ENCODE data around the gene GPR34. TPM values are rescaled to one million over a fixed set of nuclear protein-coding genes. Genes with fewer than 3 reads are reported as not detected.
"Not testable (repeated sequence)": the region's sequence is repeated elsewhere in the genome, so short reads cannot be mapped to it uniquely, and the experiment has no call there.

GPR34 gene
- total RNA-seq, 1 donor from 2014 or later, result not detected

- no peak for DNase-seq (ENCODE audit: low read depth, low spot score)
Observed at GRCh38 chrX:41693024-41693423, 4.3 kb downstream of the GPR34 start.

DNA sequence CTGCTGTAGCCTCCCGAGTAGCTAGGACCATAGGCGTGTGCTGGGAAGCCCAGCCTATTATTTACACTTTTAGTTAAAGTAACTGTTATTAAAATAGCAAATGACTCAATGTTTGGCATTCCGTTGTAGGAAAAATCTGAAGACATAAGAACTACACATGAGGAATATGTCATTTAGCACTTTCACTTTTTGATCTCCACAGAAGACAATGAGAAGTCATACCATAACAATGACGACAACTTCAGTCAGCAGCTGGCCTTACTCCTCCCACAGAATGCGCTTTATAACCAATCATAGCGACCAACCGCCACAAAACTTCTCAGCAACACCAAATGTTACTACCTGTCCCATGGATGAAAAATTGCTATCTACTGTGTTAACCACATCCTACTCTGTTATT is 6.7 kb downstream of the GPR34 start:
- DNase-seq (ENCODE audit: low read depth, low spot score), result no peak

GRCh38 chrX:41703574-41704029 is 14.8 kb downstream of the GPR34 start:
- DNase-seq (ENCODE audit: low read depth, low spot score), result no peak

DNA sequence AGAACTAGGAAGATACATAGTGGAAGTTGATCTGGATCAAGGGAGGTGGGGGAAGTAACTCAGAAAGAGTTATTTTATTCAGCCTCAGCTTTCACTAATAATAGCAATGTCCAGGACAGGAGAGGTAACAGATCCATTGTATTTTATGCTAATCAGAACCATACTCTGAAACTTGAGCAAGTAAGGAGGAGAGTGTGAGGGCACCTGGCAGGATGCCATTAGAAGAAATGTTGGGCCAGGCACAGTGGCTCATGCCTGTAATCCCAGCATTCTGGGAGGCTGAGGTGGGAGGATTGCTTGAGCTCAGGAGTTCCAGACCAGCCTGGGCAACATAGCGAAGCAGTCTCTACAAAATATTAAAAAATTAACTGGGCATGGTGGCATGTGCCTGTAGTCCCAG is 16.3 kb downstream of the GPR34 start:
- no peak for DNase-seq (ENCODE audit: low read depth, low spot score)

- DNase-seq (ENCODE audit: low read depth, low spot score), result no peak
Observed at GRCh38 chrX:41705680-41706374, 17.1 kb downstream of the GPR34 start.

GRCh38 chrX:41707218-41707617 is 18.4 kb downstream of the GPR34 start:
- DNase-seq (ENCODE audit: low read depth, low spot score), result no peak

- no peak for DNase-seq (ENCODE audit: low read depth, low spot score)
Observed at GRCh38 chrX:41708486-41708885, 19.7 kb downstream of the GPR34 start.

GRCh38 chrX:41711021-41711667 is 22.4 kb downstream of the GPR34 start:
- no peak for DNase-seq (ENCODE audit: low read depth, low spot score)

DNA sequence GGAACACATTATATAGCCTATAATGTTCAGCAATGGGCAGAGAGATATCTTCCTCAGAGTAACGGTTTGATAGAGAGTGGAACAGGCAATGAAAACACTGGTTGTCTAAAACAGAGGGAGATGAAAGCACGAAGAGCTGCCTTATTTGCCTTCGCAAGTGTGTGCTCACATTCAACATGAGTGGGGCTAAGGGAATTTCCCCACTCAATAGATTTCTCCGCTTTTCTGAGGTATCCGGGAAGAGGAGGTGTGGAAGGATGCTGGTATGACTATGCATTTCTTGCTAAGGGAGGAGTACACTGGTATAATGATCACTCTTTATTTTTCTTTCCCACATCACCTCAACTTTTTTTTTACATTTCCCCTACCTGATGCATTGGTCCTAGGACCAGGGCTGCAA is 27.4 kb downstream of the GPR34 start:
- DNase-seq (ENCODE audit: low read depth, low spot score), result no peak

GRCh38 chrX:41716767-41717473 is 28.1 kb downstream of the GPR34 start:
- no peak for DNase-seq (ENCODE audit: low read depth, low spot score)

DNA sequence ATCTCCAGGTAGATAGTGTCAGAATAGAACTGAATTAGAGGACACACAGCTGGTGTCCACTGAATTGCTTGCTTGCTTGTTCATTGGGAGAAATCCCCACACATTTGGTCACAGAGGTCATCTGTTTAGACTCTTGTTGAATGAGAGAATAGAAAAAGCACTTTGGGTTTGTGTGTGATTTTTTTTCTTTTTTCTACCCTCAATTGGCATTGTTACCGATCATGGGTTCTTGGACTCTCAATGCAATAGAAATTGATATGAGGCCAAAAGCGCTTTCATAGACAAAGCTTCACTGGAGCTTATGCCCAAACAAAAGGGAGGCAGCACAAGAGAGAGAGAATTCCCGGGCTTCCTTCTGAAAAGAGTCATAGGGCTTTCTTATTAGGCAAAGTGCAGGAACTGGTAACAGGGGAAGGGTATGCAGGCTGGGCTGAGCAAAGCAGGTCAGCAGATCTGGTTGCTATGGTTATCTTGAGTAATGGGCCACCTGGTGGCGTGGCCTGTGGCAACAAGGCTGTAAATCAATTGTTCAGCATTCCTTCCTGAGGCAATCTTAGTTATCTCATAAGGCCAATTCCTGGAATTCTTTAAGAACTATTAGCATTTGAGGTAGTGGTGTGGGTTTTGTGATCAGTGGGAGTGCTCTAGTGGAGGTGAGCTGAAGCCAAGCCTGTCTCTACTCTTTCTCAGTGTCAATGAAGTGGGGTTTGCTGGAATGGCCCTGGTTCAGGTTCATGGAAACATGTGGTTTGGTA is 29.9 kb downstream of the GPR34 start:
- no peak for DNase-seq (ENCODE audit: low read depth, low spot score)

- not testable (repeated sequence) for DNase-seq (ENCODE audit: low read depth, low spot score)
Observed at GRCh38 chrX:41719610-41720009, 30.8 kb downstream of the GPR34 start.

GRCh38 chrX:41720125-41720779 is 31.5 kb downstream of the GPR34 start:
- no peak for DNase-seq (ENCODE audit: low read depth, low spot score)

DNA sequence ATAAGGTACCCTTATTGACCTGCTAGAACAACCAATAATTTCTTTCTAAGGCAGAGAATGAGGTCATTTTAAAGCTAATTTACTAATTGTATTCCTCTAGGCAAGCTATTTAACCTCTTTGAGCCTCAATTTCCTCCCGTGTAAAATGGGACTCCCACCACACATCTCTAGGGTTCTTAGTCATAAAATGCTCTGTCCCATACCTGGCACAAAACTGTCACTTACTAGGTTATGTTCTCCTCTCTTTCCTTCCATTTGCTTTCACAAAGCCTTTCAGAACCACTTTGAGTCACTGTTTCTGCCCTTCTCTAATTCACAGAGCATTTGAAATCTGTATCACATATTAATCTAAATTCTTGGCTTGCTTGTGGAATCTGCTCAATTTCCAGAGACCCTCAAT is 32.8 kb downstream of the GPR34 start:
- DNase-seq (ENCODE audit: low read depth, low spot score), result no peak

DNA sequence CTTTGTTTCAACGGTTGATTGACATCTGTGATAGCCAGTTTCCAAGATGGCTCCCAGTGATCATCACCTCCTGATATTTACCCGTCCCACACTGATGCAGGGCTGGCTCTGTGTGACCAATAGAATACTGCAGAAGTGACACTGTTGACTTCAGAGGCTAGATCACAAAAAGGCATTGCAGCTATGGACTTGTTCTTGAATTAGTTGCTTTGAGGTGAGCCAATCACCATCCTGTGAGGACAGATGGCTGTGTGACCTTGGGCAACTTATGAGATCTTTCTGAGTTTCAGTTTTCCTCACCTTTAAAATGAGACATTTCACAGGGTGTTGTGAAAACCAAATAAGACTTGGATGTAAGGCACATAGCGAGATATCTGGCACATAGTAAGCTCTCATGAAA is 33.4 kb downstream of the GPR34 start:
- DNase-seq (ENCODE audit: low read depth, low spot score), result no peak

GRCh38 chrX:41722816-41723618 is 34.2 kb downstream of the GPR34 start:
- no peak for DNase-seq (ENCODE audit: low read depth, low spot score)

DNA sequence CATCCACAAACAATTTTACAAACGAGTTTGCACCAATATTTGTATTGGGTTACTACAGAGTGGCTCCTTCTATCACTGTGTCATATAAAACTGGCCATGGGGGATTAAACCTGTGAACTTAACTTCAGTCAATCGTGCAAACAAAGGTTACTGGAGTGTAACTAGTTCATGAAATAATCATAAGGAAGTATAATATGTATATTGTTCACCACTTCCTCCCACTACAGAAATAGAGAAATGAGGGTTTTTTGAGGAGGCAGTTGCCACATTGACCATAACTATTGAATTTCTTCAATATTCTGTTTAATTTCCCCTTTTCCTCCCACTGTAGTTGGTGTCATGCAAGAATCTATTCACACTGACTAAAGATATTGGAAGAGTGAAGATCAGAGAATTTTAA is 35.1 kb downstream of the GPR34 start, which contains the start of gene GPR82:
Gene GPR82 (plus strand): TSS at position 356 of the 400 bp plus-strand sequence. CDS start 2,846 bp downstream, outside the sequence.
- DNase-seq (ENCODE audit: low read depth, low spot score), result no peak

- no peak for DNase-seq (ENCODE audit: low read depth, low spot score)
Observed at GRCh38 chrX:41728125-41728524, 39.4 kb downstream of the GPR34 start.

DNA sequence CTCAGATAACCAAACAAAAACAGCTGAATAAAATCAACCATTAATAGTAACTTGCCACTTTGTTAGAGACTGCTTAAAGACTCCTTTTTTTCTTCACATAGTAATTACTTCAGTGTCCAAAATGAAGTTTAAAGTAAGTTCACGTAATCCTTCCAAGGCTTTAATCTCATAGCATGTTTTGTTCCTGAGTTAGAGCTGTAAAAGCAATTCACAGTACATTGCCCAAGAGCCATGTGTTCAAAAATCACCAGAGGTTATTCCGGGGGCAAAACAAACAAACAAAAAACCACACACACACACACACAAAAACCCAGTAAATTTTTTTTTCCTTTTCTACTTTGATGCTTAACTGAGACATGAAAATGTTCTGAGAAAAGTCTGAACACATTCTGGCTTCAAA is 41.3 kb downstream of the GPR34 start:
- DNase-seq (ENCODE audit: low read depth, low spot score), result no peak

DNA sequence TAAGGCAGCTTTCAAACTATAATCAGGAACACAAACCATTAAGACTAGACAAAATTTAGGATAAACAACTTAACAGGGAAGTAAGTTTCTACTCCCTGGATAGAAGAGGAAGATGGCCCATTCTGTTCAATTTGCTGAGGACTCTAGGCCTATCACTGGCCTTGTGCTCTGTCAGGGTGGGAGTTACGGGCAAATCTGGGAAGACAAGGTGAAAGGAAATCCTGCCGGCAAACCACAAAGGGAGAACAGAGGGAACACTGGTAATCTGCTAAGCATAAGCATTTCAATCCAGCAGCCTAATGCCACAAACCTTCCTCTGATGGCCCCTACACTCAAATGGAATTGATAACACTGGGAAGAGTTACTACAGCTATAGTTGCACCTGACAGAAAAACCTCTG is 43.5 kb downstream of the GPR34 start:
- DNase-seq (ENCODE audit: low read depth, low spot score), result no peak

Data from pulmonary artery endothelial cell (primary cell).